Type B pancreatic cell (in vitro differentiated cells): Measurements from ENCODE around the gene GAL3ST2. TPM values are rescaled to one million over a fixed set of nuclear protein-coding genes. Genes with fewer than 3 reads are reported as not detected.
"Not testable (repeated sequence)": the region's sequence is repeated elsewhere in the genome, so short reads cannot be mapped to it uniquely, and the experiment has no call there.

ENCODE experiments used
- DNase-seq: peaks from one replicate; pipeline ENCODE4 v3.0.0; 2021; ENCODE audit warnings: mixed read lengths; ENCODE audit not compliant: unreplicated experiment; ENCODE audit errors: extremely low spot score
- H3K27ac Mint-ChIP-seq: 2 replicates; pipeline ENCODE4 v1.8.0; 2021; ENCODE audit warnings: mild to moderate bottlenecking, mixed read lengths
- H3K27me3 Mint-ChIP-seq: 2 replicates; pipeline ENCODE4 v1.8.0; 2021; ENCODE audit warnings: mixed read lengths
- H3K36me3 Mint-ChIP-seq: 2 replicates; pipeline ENCODE4 v1.8.0; 2021; ENCODE audit warnings: mixed read lengths
- H3K4me1 Mint-ChIP-seq: one replicate; pipeline ENCODE4 v1.8.0; 2021; ENCODE audit warnings: mixed read lengths; ENCODE audit not compliant: unreplicated experiment
- H3K4me3 Mint-ChIP-seq: 2 replicates; pipeline ENCODE4 v1.8.0; 2021; ENCODE audit warnings: mild to moderate bottlenecking, mixed read lengths
- H3K9me3 Mint-ChIP-seq: 2 replicates; pipeline ENCODE4 v1.8.0; 2021; ENCODE audit warnings: mixed read lengths
- total RNA-seq: library from RNA; stranded (reverse); gene quantifications from 2 replicates; pipeline ENCODE4 v1.2.1, GENCODE V29; 2021; ENCODE audit warnings: low replicate concordance
- TF ChIP-seq, protein P1 (sequence below): fragments of 200-600 bp; sonication (generic); conservative IDR thresholded peaks from 2 replicates; pipeline ENCODE4 v1.5.0; 2021; ENCODE audit warnings: antibody characterized with exemption, mild to moderate bottlenecking

The GAL3ST2 gene
- total RNA-seq, 1 donor from 2014 or later, result 0.29 TPM

DNA sequence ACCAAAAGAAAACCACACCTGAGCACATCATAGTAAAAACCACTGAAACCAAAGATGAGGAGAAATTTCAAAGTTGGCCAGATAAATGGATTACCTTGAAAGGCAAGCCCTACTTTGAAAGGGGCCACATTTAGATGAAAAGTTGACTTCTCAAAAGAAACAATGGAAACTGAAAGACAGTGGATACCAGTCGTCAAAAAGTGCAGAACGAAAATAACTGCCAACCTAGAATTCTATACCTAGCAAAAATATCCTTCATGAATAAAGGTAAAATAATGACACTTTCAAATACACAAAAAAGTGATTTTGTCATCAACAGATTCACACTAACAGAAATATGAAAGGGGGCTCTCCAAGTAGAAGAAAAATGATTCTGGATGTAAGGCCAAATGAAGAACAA, 50.8 kb downstream of the GAL3ST2 start:
- no peak overlapping the region for H3K4me3 Mint-ChIP-seq
- peaks cover 3% of the 10 kb centered on the region for H3K4me1 Mint-ChIP-seq
- no peak overlapping the region for H3K27ac Mint-ChIP-seq
- TF ChIP-seq, protein P1, sequence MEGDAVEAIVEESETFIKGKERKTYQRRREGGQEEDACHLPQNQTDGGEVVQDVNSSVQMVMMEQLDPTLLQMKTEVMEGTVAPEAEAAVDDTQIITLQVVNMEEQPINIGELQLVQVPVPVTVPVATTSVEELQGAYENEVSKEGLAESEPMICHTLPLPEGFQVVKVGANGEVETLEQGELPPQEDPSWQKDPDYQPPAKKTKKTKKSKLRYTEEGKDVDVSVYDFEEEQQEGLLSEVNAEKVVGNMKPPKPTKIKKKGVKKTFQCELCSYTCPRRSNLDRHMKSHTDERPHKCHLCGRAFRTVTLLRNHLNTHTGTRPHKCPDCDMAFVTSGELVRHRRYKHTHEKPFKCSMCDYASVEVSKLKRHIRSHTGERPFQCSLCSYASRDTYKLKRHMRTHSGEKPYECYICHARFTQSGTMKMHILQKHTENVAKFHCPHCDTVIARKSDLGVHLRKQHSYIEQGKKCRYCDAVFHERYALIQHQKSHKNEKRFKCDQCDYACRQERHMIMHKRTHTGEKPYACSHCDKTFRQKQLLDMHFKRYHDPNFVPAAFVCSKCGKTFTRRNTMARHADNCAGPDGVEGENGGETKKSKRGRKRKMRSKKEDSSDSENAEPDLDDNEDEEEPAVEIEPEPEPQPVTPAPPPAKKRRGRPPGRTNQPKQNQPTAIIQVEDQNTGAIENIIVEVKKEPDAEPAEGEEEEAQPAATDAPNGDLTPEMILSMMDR, result no peak
- peaks cover 19% of the 10 kb centered on the region for H3K9me3 Mint-ChIP-seq
- DNase-seq, result no peak
- H3K27me3 Mint-ChIP-seq, result peaks cover 13% of the 10 kb centered on the region
- H3K36me3 Mint-ChIP-seq, result no peaks in the 10 kb centered on the region

DNA sequence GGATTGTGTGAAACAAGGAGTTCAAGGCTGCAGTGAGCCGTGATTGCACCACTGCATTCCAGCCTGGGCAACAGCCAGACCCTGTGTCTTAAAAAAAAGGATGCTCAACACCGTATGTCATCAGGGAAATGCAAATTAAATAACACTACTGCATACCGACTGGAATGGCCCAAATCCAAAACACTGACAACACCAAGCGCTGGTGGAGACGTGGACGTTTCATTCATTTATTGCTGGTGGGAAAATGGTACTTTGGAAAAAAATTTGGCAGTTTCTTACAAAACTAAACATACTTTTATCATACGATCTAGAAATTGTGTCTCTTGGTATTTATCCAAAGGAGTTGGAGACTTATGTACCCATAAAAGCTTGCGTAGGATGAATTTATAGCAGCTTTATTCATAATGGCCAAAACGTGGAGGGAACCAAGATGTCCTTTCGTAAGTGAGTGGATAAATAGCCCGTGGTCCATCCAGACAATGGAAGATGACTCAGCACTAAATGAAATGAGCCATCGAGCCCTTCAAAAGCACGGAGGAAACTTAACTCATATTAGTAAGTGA, 56.6 kb downstream of the GAL3ST2 start:
- TF ChIP-seq, protein P1, result no peak
- Mint-ChIP-seq H3K4me3 (no peak overlapping the region), H3K27me3 (peaks cover 11% of the 10 kb centered on the region), H3K4me1 (no peaks in the 10 kb centered on the region), H3K27ac (no peak overlapping the region), H3K36me3 (no peaks in the 10 kb centered on the region), H3K9me3 (peaks cover 6% of the 10 kb centered on the region)
- DNase-seq, result no peak

DNA sequence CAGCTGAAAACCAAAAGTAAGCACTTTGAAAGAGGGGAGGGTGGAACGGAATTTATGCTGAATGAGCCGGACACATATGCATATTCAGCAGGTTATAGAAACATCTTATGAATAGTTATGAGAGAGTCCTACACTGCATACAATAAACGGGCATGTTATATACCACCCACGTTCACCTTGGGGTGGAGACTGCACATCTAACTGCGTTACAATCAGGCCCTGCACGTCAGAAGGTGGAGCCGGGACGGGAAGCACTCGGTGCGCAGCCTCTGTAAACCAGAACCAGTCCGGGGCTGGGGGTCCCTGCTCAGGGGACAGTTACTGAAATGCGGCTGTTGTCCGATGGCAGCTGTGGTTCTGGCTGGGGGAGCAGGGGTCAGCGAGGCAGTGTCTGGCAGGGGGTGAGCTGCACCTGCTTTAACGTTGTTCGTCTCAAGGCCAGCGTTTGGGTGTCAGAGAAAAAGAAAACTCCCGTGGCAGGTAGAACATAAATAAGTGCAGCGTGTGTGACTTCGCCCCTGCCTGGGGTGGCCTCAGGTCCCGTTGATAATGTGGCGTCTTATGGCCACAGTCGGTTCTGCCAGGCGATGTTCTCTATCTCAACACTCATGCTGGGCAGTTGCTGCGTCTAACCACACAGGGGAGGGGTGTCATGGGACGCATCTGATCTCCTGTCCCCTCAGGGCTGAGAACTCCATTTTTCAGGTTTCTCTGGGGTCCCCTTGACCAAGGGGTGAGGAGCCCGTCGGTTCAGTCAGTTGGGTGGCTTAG, 57.3 kb downstream of the GAL3ST2 start:
- H3K27ac Mint-ChIP-seq, H3K4me1 Mint-ChIP-seq, H3K9me3 Mint-ChIP-seq, H3K36me3 Mint-ChIP-seq, DNase-seq, H3K4me3 Mint-ChIP-seq: not testable (repeated sequence)
- H3K27me3 Mint-ChIP-seq, result peaks cover 15% of the 10 kb centered on the region

DNA sequence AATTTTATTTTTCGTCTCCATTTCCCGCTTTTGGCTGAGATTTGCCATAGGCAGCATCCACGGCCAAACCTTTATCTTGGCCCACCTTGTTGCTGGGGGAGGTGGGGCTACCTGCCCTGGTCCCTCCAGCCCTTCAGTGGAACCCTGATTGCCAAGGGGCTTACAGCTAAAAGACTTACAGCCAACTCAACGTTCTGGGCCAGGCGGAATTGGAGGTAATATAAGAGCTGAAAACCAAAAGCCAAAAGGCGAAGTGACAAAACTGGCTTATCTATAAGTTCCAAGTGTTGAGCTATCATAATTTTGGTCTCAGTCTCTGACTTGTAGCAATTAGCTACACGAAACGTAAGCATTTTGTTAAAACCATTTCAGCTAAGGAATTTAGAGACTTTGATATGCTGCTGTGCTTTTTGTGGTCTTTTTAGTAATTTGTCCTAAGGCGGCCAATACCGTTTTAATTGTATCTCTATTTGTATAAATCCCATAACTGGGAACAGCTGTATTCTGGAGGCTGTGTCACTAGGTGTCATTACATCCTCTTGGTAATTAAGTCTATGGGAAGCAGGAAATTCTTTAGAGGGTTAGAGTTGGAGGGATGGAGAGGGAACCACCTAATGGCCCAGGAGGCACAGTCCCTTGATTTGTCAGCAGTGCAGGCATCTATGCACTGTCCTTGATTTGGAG, 58.0 kb downstream of the GAL3ST2 start:
- H3K4me3 Mint-ChIP-seq, result no peak overlapping the region
- peaks cover 15% of the 10 kb centered on the region for H3K27me3 Mint-ChIP-seq
- H3K27ac Mint-ChIP-seq, result no peak overlapping the region
- H3K9me3 Mint-ChIP-seq, result peaks cover 5% of the 10 kb centered on the region
- no peak for DNase-seq
- TF ChIP-seq, protein P1, result no peak
- H3K36me3 Mint-ChIP-seq, result no peaks in the 10 kb centered on the region
- H3K4me1 Mint-ChIP-seq, result no peaks in the 10 kb centered on the region

DNA sequence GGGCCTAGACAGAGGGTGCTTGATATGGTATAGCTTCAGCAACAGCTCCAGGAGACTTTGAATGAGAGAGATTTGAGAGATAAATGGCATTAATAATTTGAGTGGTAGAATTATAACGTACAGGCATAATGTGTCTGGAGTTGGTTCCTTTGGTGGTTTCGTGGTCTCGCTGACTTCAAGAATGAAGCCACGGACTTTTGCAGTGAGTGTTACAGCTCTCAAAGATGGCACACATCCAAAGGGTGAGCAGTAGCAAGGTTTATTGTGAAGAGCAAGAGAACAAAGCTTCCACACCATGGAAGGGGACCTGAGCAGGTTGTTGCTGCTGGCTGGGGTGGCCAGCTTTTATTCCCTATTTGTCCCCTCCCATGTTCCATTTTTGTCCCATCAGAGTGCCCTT, 59.0 kb downstream of the GAL3ST2 start:
- Mint-ChIP-seq H3K4me3 (no peak overlapping the region), H3K4me1 (no peaks in the 10 kb centered on the region), H3K36me3 (no peaks in the 10 kb centered on the region), H3K9me3 (peaks cover 5% of the 10 kb centered on the region), H3K27ac (no peak overlapping the region), H3K27me3 (peaks cover 18% of the 10 kb centered on the region)
- no peak for DNase-seq
- TF ChIP-seq, protein P1, result no peak

DNA sequence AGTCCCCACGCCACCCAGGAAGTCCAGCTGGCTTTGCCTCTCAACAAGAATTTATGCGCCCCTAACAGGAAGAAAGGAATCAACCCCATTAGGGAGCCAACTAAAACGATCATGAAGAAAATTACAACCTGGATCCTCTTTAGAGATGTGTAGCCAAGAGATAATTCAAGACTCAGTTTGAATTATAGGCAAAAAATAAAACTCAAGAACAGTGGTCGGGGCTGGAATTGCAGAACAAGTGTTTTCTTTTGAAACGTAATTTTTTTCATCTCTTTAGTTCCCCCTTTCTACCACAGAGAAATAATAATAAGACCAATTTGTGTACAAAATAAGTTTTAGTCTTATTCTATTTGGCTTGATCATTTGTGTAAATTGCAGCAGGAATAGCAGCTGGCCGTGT, 59.7 kb downstream of the GAL3ST2 start:
- Mint-ChIP-seq H3K4me3 (no peak overlapping the region), H3K27ac (no peak overlapping the region), H3K27me3 (peaks cover 21% of the 10 kb centered on the region), H3K36me3 (no peaks in the 10 kb centered on the region), H3K9me3 (peaks cover 5% of the 10 kb centered on the region), H3K4me1 (no peaks in the 10 kb centered on the region)
- no peak for DNase-seq
- TF ChIP-seq, protein P1, result peak; percentile 51
